NB4 (cell line): Measurements from ENCODE around the gene TGFBR1.

Experiments used
- CTCF ChIP-seq: IDR thresholded peaks from one replicate; pipeline ENCODE4 v1.5.1; 2012; ENCODE audit warnings: low read depth, low read length
- MAX ChIP-seq: IDR thresholded peaks from 2 replicates; pipeline ENCODE4 v1.6.1; 2011; ENCODE audit warnings: low read depth, low read length
- MYC ChIP-seq: IDR thresholded peaks from 2 replicates; pipeline ENCODE4 v1.6.1; 2011; ENCODE audit warnings: low read depth, low read length
- POLR2A ChIP-seq: IDR thresholded peaks from 2 replicates; pipeline ENCODE4 v1.6.1; 2011; ENCODE audit warnings: mild to moderate bottlenecking; ENCODE audit not compliant: insufficient read length; ENCODE audit errors: extremely low read depth

- TF ChIP-seq CTCF, result no peak
- no peak for TF ChIP-seq POLR2A
- TF ChIP-seq MYC, result no peak
- no peak for TF ChIP-seq MAX
Observed at GRCh38 chr9:99069546-99069945, 35.4 kb upstream of the TGFBR1 start.
